Karpas-422 (cell line): ENCODE results near the gene EREG. TPM values are rescaled to one million over a fixed set of nuclear protein-coding genes. Genes with fewer than 3 reads are reported as not detected.

Source experiments
- DNase-seq: peaks from one replicate; pipeline ENCODE4 v3.0.0-alpha.2; 2015
- H2AFZ ChIP-seq: fragments of 200-600 bp; sonication (generic); 2 replicates; pipeline ENCODE4 v1.6.1; 2014; ENCODE audit warnings: antibody characterized with exemption, low read length, mixed read lengths
- H3K27ac ChIP-seq: fragments of 200-600 bp; sonication (generic); 2 replicates; pipeline ENCODE4 v1.5.1; 2014; ENCODE audit warnings: mild to moderate bottlenecking, low read length, moderate library complexity
- H3K27me3 ChIP-seq: fragments of 200-600 bp; sonication (generic); 2 replicates; pipeline ENCODE4 v1.6.1; 2014; ENCODE audit warnings: low read length, mixed read lengths
- H3K36me3 ChIP-seq: fragments of 200-600 bp; sonication (generic); 2 replicates; pipeline ENCODE4 v1.6.1; 2014; ENCODE audit warnings: low read length, mixed read lengths; ENCODE audit not compliant: insufficient read depth
- H3K4me1 ChIP-seq: fragments of 200-600 bp; sonication (generic); 2 replicates; pipeline ENCODE4 v1.6.1; 2014; ENCODE audit warnings: mild to moderate bottlenecking, low read length, mixed read lengths
- H3K4me2 ChIP-seq: fragments of 200-600 bp; sonication (generic); 2 replicates; pipeline ENCODE4 v1.6.1; 2014; ENCODE audit warnings: low read length, low read depth, mild to moderate bottlenecking; ENCODE audit not compliant: poor library complexity, severe bottlenecking
- H3K4me3 ChIP-seq: fragments of 200-600 bp; sonication (generic); 2 replicates; pipeline ENCODE4 v1.5.1; 2014; ENCODE audit warnings: mild to moderate bottlenecking, antibody characterized with exemption, low read length, mixed read lengths
- H3K79me2 ChIP-seq: fragments of 200-600 bp; sonication (generic); 2 replicates; pipeline ENCODE4 v1.6.1; 2014; ENCODE audit warnings: mild to moderate bottlenecking, low read length, mixed read lengths
- H3K9ac ChIP-seq: fragments of 200-600 bp; sonication (generic); 2 replicates; pipeline ENCODE4 v1.6.0; 2014; ENCODE audit warnings: low read length
- H3K9me2 ChIP-seq: fragments of 200-600 bp; sonication (generic), shearing (Covaris generic); replicated peaks from 2 replicates; pipeline ENCODE4 v1.6.0; 2014; ENCODE audit warnings: mild to moderate bottlenecking, low read length, moderate library complexity; ENCODE audit not compliant: insufficient read depth
- H3K9me3 ChIP-seq: fragments of 300-700, 200-600 bp; sonication (generic); 2 replicates; pipeline ENCODE4 v1.6.1; 2014; ENCODE audit warnings: low read length, mixed read lengths
- H4K20me1 ChIP-seq: fragments of 200-600 bp; sonication (generic); 2 replicates; pipeline ENCODE4 v1.6.1; 2014; ENCODE audit warnings: mild to moderate bottlenecking, antibody characterized with exemption, low read length, low read depth; ENCODE audit not compliant: insufficient read depth
- total RNA-seq: library from RNA; depleted of rRNA; stranded (reverse); fragments of >200 nt; shearing (Covaris generic); gene quantifications from 2 replicates; pipeline ENCODE4 v1.2.3, GENCODE V29; 2014; ENCODE audit warnings: low replicate concordance

Gene EREG
- total RNA-seq, 1 experiment from 2014 or later, result not detected

DNA sequence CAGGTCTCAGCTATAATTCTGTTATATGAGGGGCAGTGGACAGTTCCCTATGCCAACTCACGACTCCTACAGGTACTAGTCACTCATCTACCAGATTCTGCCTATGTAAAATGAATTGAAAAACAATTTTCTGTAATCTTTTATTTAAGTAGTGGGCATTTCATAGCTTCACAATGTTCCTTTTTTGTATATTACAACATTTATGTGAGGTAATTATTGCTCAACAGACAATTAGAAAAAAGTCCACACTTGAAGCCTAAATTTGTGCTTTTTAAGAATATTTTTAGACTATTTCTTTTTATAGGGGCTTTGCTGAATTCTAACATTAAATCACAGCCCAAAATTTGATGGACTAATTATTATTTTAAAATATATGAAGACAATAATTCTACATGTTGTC lies 20.4 kb downstream of the EREG start:
- Histone ChIP-seq H2AFZ (no peak overlapping the region), H3K27me3 (no peaks in the 10 kb centered on the region), H3K27ac (no peak overlapping the region), H3K9me2 (no peaks in the 10 kb centered on the region), H3K9me3 (no peaks in the 10 kb centered on the region), H3K4me3 (no peak overlapping the region), H3K4me1 (no peaks in the 10 kb centered on the region), H3K79me2 (no peaks in the 10 kb centered on the region), H3K4me2 (no peak overlapping the region), H3K36me3 (no peaks in the 10 kb centered on the region), H4K20me1 (no peaks in the 10 kb centered on the region), H3K9ac (no peak overlapping the region)
- DNase-seq, result no peak

DNA sequence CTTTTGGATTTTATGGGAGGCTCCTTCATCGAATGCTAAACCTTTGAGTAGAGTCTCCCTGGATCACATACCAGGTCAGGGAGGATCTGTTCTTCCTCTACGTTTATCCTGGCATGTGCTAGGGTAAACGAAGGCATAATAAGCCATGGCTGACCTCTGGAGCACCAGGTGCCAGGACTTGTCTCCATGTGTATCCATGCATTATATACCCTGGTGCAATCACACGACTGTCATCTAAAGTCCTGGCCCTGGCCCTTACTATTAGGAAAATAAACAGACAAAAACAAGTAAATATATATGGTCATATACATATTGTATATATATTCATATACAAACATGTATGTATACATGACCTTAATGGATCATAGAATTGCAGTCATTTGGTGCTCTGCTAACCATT lies 21.2 kb downstream of the EREG start:
- Histone ChIP-seq H3K9ac (no peak overlapping the region), H3K9me2 (no peaks in the 10 kb centered on the region), H2AFZ (no peak overlapping the region)

DNA sequence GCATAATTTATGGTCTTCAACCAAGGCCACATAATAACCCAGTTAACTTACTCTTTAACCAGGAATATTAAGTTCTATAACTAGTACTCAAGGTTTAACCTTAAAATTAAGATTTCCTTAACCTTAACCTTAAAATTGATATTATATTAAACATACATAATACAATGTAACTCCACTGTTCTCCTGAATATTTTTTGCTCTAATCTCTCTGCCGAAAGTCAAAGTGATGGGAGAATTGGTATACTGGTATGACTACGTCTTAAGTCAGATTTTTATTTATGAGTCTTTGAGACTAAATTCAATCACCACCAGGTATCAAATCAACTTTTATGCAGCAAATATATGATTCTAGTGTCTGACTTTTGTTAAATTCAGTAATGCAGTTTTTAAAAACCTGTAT lies 22.8 kb downstream of the EREG start:
- H4K20me1 ChIP-seq, result no peaks in the 10 kb centered on the region
- no peaks in the 10 kb centered on the region for H3K4me1 ChIP-seq
- DNase-seq, result no peak

More for the DNA sequence above, 21.2 kb downstream of the EREG start:
- no peak overlapping the region for H3K4me2 ChIP-seq
- H3K27me3 ChIP-seq, result no peaks in the 10 kb centered on the region
- H3K27ac ChIP-seq, result no peak overlapping the region
- no peak overlapping the region for H3K4me3 ChIP-seq
- H3K9me3 ChIP-seq, result no peaks in the 10 kb centered on the region
- H3K36me3 ChIP-seq, result no peaks in the 10 kb centered on the region
- no peaks in the 10 kb centered on the region for H3K79me2 ChIP-seq
- H4K20me1 ChIP-seq, result no peaks in the 10 kb centered on the region
- no peak for DNase-seq
- H3K4me1 ChIP-seq, result no peaks in the 10 kb centered on the region

DNA sequence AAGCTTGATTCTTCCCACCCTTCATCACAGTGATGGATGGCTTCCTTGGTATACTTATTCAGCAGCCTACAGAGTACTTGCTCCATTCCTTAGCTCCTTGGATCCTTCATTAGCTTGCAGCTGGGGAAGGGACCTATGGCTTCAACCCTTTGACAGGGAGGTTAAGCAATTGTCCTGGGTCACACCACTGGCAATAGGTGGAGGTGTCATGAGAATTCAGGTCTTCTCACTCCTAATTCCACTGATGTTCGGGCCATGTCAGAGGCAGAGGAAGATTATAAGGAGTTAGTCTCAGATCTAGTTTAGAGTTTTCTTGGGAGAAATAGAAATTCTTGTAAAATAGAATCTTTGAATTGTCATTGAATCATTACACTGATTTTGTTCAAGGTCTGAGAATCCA lies 24.5 kb downstream of the EREG start:
- H3K79me2 ChIP-seq, result no peaks in the 10 kb centered on the region
- H2AFZ ChIP-seq, result no peak overlapping the region
- H3K4me1 ChIP-seq, result no peaks in the 10 kb centered on the region
- no peaks in the 10 kb centered on the region for H3K27me3 ChIP-seq
- no peaks in the 10 kb centered on the region for H3K9me2 ChIP-seq
- no peaks in the 10 kb centered on the region for H4K20me1 ChIP-seq
- no peak overlapping the region for H3K4me3 ChIP-seq
- H3K9me3 ChIP-seq, result no peaks in the 10 kb centered on the region
- no peak overlapping the region for H3K27ac ChIP-seq
- no peak overlapping the region for H3K9ac ChIP-seq
- DNase-seq, result no peak
- H3K4me2 ChIP-seq, result no peak overlapping the region
- no peaks in the 10 kb centered on the region for H3K36me3 ChIP-seq

More for the DNA sequence above, 22.8 kb downstream of the EREG start:
- H3K36me3 ChIP-seq, result no peaks in the 10 kb centered on the region
- H2AFZ ChIP-seq, result no peak overlapping the region
- no peaks in the 10 kb centered on the region for H3K27me3 ChIP-seq
- H3K4me2 ChIP-seq, result no peak overlapping the region
- H3K79me2 ChIP-seq, result no peaks in the 10 kb centered on the region
- no peak overlapping the region for H3K27ac ChIP-seq
- no peak overlapping the region for H3K4me3 ChIP-seq
- H3K9ac ChIP-seq, result no peak overlapping the region
- H3K9me3 ChIP-seq, result no peaks in the 10 kb centered on the region
- H3K9me2 ChIP-seq, result no peaks in the 10 kb centered on the region

DNA sequence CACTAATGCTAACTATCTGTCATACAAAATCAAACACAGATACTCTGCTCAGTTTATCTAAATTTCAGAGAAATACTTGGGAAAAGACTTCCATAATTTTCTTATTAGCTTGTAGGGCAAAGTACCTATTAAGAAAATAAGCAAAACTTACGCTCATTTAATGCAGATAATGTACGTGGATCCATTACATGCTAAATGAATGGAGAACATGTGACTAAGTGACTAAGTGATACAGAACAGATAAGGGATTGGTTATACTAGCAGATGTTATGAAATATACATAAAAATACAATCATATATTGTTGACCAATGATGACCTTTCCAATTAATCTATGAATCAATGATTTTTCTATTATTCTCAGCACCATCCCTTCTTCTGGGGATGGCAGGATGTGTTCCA lies 25.7 kb downstream of the EREG start:
- H3K4me3 ChIP-seq, result no peak overlapping the region
- H3K4me2 ChIP-seq, result no peak overlapping the region
- H3K27ac ChIP-seq, result no peak overlapping the region
- no peaks in the 10 kb centered on the region for H3K79me2 ChIP-seq
- H3K9ac ChIP-seq, result no peak overlapping the region
- no peak for DNase-seq
- no peaks in the 10 kb centered on the region for H3K36me3 ChIP-seq
- H3K9me3 ChIP-seq, result no peaks in the 10 kb centered on the region
- no peaks in the 10 kb centered on the region for H3K27me3 ChIP-seq
- H4K20me1 ChIP-seq, result no peaks in the 10 kb centered on the region
- H2AFZ ChIP-seq, result no peak overlapping the region
- H3K4me1 ChIP-seq, result no peaks in the 10 kb centered on the region
- no peaks in the 10 kb centered on the region for H3K9me2 ChIP-seq

DNA sequence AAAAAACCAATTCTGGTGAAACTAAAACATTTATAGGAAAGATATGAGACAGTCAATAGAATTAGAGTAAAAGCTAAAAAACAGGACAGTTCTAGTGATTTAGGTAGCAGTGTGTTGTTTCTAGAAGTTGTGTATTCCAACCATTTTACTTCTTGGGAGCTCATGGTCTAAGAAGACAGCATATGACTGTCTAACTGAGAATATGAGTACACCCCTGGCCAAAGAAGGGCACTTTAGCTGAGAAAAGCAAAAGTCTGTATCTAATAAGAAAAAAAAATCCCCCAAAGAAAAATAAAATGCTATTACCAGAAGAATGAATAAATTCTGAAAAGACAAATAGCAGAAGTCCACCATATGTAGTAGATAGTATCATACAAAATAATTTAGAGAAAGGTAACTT lies 26.4 kb downstream of the EREG start:
- Histone ChIP-seq H3K4me3 (no peak overlapping the region), H4K20me1 (no peaks in the 10 kb centered on the region), H3K27me3 (no peaks in the 10 kb centered on the region), H3K79me2 (no peaks in the 10 kb centered on the region), H3K9me2 (no peaks in the 10 kb centered on the region), H2AFZ (no peak overlapping the region), H3K27ac (no peak overlapping the region), H3K9me3 (no peaks in the 10 kb centered on the region), H3K4me2 (no peak overlapping the region), H3K9ac (no peak overlapping the region), H3K36me3 (no peaks in the 10 kb centered on the region), H3K4me1 (no peaks in the 10 kb centered on the region)
- DNase-seq, result no peak

DNA sequence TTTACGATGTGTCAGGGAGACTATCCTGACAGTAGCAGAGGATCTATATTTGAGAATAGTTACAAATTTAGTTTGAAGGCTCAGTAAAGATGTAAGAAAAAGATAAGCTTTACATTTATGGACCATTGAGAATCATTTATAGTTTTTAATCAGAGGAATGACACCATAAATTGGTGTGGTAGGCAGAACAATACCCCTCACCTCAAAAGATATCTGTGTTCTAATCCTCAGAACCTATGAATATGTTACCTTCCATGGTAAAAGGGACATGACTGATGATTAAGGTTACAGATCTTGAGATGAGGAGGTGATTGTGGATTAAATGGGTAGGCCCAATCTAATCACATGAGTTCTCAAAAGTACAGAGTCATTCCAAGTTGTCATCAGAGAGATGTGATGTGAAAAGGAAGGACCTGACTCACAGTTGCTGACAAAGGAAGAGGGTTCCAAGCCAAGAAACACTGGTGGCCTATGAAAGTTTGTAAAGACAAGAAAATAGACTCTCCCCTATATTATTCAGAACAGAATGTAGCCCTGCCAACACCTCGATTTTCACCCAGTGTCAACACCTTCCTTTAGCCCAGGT lies 27.0 kb downstream of the EREG start:
- Histone ChIP-seq H3K9me2 (no peaks in the 10 kb centered on the region), H3K4me1 (no peaks in the 10 kb centered on the region), H3K4me2 (no peak overlapping the region), H3K9me3 (no peaks in the 10 kb centered on the region), H4K20me1 (no peaks in the 10 kb centered on the region), H3K4me3 (no peak overlapping the region), H3K36me3 (no peaks in the 10 kb centered on the region), H3K27ac (no peak overlapping the region), H2AFZ (no peak overlapping the region), H3K27me3 (no peaks in the 10 kb centered on the region), H3K79me2 (no peaks in the 10 kb centered on the region), H3K9ac (no peak overlapping the region)
- no peak for DNase-seq

DNA sequence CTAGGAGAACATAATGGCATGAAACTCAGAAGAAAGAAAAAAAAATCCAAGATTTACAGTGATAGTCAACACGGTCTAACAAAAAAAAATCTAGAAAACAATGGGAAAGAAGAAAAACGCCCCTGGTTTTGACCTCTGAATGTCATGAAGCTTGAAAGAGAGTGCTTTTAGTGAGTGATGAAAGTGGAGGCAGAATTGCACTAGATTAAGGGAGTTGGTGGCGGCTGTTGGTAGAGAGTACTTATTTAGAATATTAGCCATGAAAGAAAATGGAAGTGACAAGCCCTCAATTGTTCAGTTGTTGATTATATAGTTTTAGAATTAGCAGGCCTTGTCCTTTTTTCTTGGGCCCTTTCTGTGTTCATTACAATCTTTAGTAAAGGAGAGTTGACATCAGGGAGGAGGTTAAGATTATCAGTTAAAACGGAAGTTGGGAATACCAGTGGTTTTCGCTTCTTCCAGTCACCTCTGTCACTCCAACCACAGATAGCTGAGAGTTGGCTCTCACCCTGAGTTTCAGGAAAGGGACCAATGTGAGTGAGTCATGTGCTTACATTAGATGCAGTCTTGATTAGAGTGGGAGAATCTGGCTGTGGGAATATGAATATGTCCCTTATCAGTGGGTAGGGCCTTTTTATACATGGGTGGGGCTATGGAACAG lies 29.7 kb downstream of the EREG start:
- no peak overlapping the region for H3K27ac ChIP-seq
- peaks cover 7% of the 10 kb centered on the region for H3K4me1 ChIP-seq
- no peaks in the 10 kb centered on the region for H3K9me2 ChIP-seq
- H2AFZ ChIP-seq, result no peak overlapping the region
- H3K79me2 ChIP-seq, result no peaks in the 10 kb centered on the region
- no peak overlapping the region for H3K4me2 ChIP-seq
- no peaks in the 10 kb centered on the region for H3K9me3 ChIP-seq
- no peak overlapping the region for H3K4me3 ChIP-seq
- H3K9ac ChIP-seq, result no peak overlapping the region
- H3K27me3 ChIP-seq, result no peaks in the 10 kb centered on the region
- no peak for DNase-seq
- H3K36me3 ChIP-seq, result no peaks in the 10 kb centered on the region
- H4K20me1 ChIP-seq, result no peaks in the 10 kb centered on the region
